ENCODE measurements around the gene PAGR1. TPM values are rescaled to one million over a fixed set of nuclear protein-coding genes. Genes with fewer than 3 reads are reported as not detected.

The PAGR1 gene
- total and polyA plus RNA-seq, 2 of the 4 experiments (the other 2 are of a cell fraction) = 10.6 to 22.1 TPM

DNA sequence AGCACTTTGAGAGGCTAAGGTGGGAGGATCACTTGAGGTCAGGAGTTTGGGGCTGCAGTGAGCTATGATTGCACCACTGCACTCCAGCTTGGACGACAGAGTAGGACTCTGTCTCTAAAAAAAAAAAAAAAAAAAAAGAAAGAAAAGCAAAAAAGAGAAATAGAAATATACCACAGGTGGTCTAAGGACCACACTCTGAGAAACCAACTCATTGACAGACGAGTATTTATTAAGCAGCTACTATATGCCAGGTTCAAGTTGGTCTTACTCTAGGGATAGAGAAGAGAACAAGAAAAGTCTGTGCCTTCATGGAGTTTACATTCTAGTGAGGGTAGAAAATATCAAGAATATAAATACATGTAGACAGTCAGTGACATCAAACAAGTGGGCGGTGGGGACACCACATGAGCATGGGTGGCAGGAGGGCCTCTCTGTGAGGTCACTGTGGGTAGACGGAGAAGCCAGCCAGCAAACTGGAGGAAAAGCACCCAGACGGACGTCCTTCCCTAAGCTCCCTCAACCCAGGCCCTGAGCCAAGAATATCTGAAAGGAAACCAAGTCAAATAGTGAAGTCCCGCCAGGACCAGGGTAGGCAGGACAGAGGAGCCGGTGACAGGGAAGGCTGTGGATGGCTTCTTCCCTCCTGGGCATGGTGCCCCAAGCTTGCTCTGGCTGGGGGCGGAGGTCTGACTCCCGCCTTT, 42.3 kb downstream of the PAGR1 start:
- Histone ChIP-seq H3K9ac (ENCODE audit: low read depth, low read length) (no peak overlapping the region), H3K14ac (replicated peaks; ENCODE audit: low read depth, low read length) (no peak overlapping the region), H2AFZ (replicated peaks; ENCODE audit: low read length, poor library complexity) (no peak overlapping the region), H2BK120ac (ENCODE audit: low read depth, low read length) (no peak overlapping the region), H3K56ac (ENCODE audit: extremely low read depth, insufficient read depth, low read length) (no peak overlapping the region), H3K23ac (ENCODE audit: low read depth, low read length) (no peak overlapping the region), H3K4me3 (ENCODE audit: insufficient read depth, low read depth, low read length) (no peak overlapping the region), H3K27me3 (ENCODE audit: control insufficient read depth, insufficient read depth, low read length) (no peaks in the 10 kb centered on the region), H2AK9ac (replicated peaks; ENCODE audit: low read depth, low read length, poor library complexity) (no peak overlapping the region), H4K8ac (ENCODE audit: low read depth in 2 of 2, low read length in 2 of 2) (no peak overlapping the region), H2AK5ac (ENCODE audit: low read depth, low read length) (no peak overlapping the region), H4K5ac (ENCODE audit: low read depth, low read length) (no peak overlapping the region), H3K9me1 (ENCODE audit: insufficient read depth, low read length) (peaks cover 9% of the 10 kb centered on the region), H3K4me2 (ENCODE audit: low read depth, low read length) (no peak overlapping the region), H4K20me1 (ENCODE audit: insufficient read depth, low read length) (no peaks in the 10 kb centered on the region; the same call in 1 of the 2 replicates), H3K4me1 (ENCODE audit: control insufficient read depth, insufficient read depth, low read length) (peaks cover 4% of the 10 kb centered on the region; the same call in 1 of the 2 replicates), H2BK5ac (ENCODE audit: low read depth, low read length, poor library complexity, severe bottlenecking) (no peak overlapping the region), H2BK15ac (ENCODE audit: low read depth, low read length) (no peak overlapping the region), H3K18ac (ENCODE audit: low read depth, low read length) (no peak overlapping the region), H3K9me3 (ENCODE audit: control insufficient read depth, insufficient read depth, low read length) (no peaks in the 10 kb centered on the region), H3K27ac (ENCODE audit: insufficient read depth, low read length) (no peak overlapping the region), H3K36me3 (ENCODE audit: control insufficient read depth, insufficient read depth, low read length) (peaks cover 22% of the 10 kb centered on the region), H4K91ac (ENCODE audit: insufficient read depth, low read depth, low read length) (no peak overlapping the region), H2BK20ac (ENCODE audit: low read depth, low read length) (no peak overlapping the region), H3K4ac (ENCODE audit: low read depth, low read length) (no peak overlapping the region), H3K79me1 (ENCODE audit: low read depth in 1 of 2, low read length in 2 of 2) (peaks cover 7 to 30% of the 10 kb centered on the region in 2 experiments; a peak in 3 of 4 replicates)
- in situ Hi-C loops (cut with MboI; ENCODE audit: low sequenced_read_pairs) = no loop called here
- POLR2A ChIA-PET (ENCODE audit: unreplicated experiment) = no interaction called here
- ATAC-seq (ENCODE audit: low read depth) (no peak), DNase-seq (no peak)
- dilution Hi-C loops (cut with HindIII; ENCODE audit: low sequenced_read_pairs, unreplicated experiment) = no loop called here
- intact Hi-C loops (cut with micrococcal nuclease) = no loop called here
- no TSS peak for BruUV-seq (replicated peaks)
- no CpG with 5 or more reads among the region's 10 CpGs for WGBS, 2 experiments (ENCODE audit: extremely low coverage in 2 of 2, insufficient read length in 1 of 2)
- CTCF ChIA-PET = interaction anchor here (1.9 kb wide), 1 partner anchor 10 kb away, joined by 6 read pairs; no protein-coding TSS in a partner anchor
- no peak for TF ChIP-seq FOS (IDR thresholded peaks at IDR 0.05; ENCODE audit: low read depth, low read length)
- no peak for TF ChIP-seq CTCF (conservative IDR thresholded peaks at IDR 0.05; ENCODE audit: low read depth, low read length)
- no peak for TF ChIP-seq RCOR1 (IDR thresholded peaks at IDR 0.05; ENCODE audit: insufficient replicate concordance, low read length)
- TF ChIP-seq RFX5 (IDR thresholded peaks at IDR 0.05; ENCODE audit: low read depth, low read length) = no peak
- no peak for TF ChIP-seq MAFK (IDR thresholded peaks at IDR 0.05; ENCODE audit: low read depth, low read length)
- TF ChIP-seq CHD1 (IDR thresholded peaks at IDR 0.05; ENCODE audit: low read depth, low read length) = no peak
- no peak for TF ChIP-seq MAZ (IDR thresholded peaks at IDR 0.05; ENCODE audit: borderline replicate concordance, low read depth, low read length)
- no peak for TF ChIP-seq RAD21 (IDR thresholded peaks at IDR 0.05; ENCODE audit: low read length)
- TF ChIP-seq SMC3 (IDR thresholded peaks at IDR 0.05; ENCODE audit: low read depth, low read length) = no peak
